HFF-Myc (cell line): ENCODE data around the gene RAB23.

Experiments used
- DNase-seq: peaks from one replicate; pipeline ENCODE4 v3.0.0-alpha.2; 2011; ENCODE audit warnings: low read depth; ENCODE audit errors: extremely low read depth
- H3K4me3 ChIP-seq: replicated peaks from 2 replicates; pipeline ENCODE4 v1.5.1; 2011; ENCODE audit warnings: low read depth, mild to moderate bottlenecking, control low read depth, low read length
- TF ChIP-seq, protein P1 (sequence below): IDR thresholded peaks from 2 replicates; pipeline ENCODE4 v1.5.1; 2012; ENCODE audit warnings: mild to moderate bottlenecking, low read depth, low read length, control low read depth; ENCODE audit errors: missing control alignments

Gene RAB23

DNA sequence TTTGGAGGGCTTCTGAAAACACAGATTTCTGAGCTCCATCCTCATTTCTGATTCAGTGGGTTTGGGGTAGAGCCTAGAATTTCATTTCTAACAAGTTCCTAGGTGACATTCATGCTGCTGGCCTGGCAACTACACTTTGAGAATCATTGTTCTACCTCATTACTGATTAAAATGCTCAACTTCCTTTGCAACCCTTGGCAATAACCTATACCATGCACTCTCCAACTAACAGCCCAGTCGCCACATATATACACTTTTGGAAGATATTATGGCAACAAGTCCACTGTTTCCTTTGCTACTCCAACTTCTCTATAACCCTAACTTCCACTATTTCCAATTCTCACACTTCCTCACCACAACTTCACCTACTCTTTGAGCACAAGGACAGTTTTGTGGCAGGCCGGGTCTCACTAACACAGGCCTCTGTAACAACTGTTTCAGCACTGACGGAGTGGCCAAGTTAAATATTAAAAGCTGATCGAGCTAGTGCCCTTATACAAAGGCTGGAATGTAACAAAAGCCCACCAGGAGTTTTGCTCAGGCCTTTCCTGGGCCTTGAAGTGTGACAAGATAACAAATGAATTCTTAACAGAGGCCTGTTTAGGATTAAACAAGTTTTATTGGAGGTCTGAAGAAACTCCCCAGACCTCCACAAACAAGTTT is 32.1 kb upstream of the RAB23 start:
- no peak for DNase-seq

GRCh38 chr6:57252975-57253374 is 30.9 kb upstream of the RAB23 start:
- no peak overlapping the region for H3K4me3 ChIP-seq
- no peak for DNase-seq
- TF ChIP-seq, protein P1, sequence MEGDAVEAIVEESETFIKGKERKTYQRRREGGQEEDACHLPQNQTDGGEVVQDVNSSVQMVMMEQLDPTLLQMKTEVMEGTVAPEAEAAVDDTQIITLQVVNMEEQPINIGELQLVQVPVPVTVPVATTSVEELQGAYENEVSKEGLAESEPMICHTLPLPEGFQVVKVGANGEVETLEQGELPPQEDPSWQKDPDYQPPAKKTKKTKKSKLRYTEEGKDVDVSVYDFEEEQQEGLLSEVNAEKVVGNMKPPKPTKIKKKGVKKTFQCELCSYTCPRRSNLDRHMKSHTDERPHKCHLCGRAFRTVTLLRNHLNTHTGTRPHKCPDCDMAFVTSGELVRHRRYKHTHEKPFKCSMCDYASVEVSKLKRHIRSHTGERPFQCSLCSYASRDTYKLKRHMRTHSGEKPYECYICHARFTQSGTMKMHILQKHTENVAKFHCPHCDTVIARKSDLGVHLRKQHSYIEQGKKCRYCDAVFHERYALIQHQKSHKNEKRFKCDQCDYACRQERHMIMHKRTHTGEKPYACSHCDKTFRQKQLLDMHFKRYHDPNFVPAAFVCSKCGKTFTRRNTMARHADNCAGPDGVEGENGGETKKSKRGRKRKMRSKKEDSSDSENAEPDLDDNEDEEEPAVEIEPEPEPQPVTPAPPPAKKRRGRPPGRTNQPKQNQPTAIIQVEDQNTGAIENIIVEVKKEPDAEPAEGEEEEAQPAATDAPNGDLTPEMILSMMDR = no peak

More for the DNA sequence above, 32.1 kb upstream of the RAB23 start:
- TF ChIP-seq, protein P1 = no peak
- H3K4me3 ChIP-seq = no peak overlapping the region

DNA sequence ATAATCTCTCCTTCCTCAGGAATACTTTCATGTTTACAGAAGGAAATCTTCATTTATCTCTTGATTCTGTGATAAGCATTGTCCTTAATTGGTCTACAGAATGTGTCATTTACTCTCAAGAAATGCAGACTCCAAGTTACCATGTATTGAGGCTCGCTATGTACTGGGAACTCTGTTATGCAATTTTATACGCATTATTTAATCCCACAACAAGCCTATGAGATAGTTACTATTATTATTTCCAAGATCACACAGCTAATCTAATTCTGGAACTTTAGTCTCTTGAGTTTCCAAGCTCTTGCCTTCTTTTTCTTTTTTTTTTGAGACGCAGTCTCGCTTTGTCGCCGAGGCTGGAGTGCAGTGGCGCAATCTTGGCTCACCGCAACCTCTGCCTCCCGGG is 30.0 kb upstream of the RAB23 start:
- no peak overlapping the region for H3K4me3 ChIP-seq
- no peak for DNase-seq
- TF ChIP-seq, protein P1 = no peak

DNA sequence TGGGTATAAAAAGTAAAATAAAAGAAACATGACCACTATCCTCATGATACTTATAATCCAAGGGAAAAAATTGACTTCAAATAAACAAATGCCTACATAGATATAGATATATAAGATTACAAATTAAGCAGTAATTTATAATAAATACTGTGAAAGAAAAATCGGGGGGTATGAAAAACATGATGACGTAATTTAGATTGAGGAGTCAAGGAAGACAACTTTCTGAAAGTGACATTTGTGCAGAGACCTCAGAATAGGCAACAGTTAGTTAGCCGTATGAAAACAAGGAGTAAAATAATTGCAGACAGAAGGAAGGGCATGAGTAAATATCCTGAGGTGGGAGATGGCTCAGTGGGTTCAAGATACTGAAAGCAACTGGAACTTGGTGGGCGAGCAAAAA is 28.2 kb upstream of the RAB23 start:
- no peak for DNase-seq
- no peak overlapping the region for H3K4me3 ChIP-seq
- TF ChIP-seq, protein P1 = no peak

DNA sequence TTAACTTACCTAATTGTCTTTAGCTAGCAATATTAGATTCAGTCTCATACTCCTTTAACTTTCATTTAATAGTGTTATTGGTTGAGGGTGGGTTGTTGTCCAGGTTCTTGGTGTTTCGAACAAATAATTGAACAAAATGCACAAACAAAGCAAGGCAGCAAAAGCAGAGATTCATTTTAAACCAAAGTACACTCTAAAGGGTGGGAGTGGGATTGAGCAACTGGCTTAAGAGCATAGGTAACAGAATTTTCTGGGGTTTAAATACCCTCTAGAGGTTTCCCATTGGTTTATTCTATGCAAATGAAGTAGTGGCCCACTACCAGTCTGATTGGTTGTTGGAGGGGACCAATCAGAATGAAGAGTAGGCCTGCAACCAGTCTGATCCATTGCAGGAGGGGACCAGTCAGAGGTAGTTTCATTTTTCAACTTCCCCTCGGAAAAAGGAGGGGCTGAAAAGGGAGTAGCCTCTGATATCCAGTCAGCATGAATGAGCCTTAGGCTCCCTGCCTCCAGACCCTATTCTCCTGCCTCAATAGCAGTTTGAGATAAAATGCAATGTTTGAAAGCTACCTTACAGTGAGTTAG is 26.3 kb upstream of the RAB23 start:
- DNase-seq = no peak
- TF ChIP-seq, protein P1 = no peak
- no peak overlapping the region for H3K4me3 ChIP-seq

- H3K4me3 ChIP-seq = no peak overlapping the region
- no peak for DNase-seq
- TF ChIP-seq, protein P1 = no peak
Measured at GRCh38 chr6:57247603-57248002, 25.5 kb upstream of the RAB23 start.
